Gastroesophageal sphincter (tissue), 4 donors: Measurements from ENCODE around the gene FLVCR1. TPM values are rescaled to one million over a fixed set of nuclear protein-coding genes. Genes with fewer than 3 reads are reported as not detected.

ENCODE experiments used
- ATAC-seq: fragments of 150-250 bp; one replicate; pipeline ENCODE4 v1.9.1; 2016; ENCODE audit warnings: mild to moderate bottlenecking, moderate library complexity
- H3K27ac ChIP-seq, 4 donors: fragments of 200-600 bp; sonication (generic) in 3 of 4; 1 replicate in 3 of 4; 2 replicates in 1 of 4; pipeline ENCODE4 v1.5.1; 2016 to 2019
- H3K27me3 ChIP-seq: fragments of 200-600 bp; sonication (generic); one replicate; pipeline ENCODE4 v1.5.1; 2019
- H3K36me3 ChIP-seq, 2 donors: fragments of 200-600 bp; sonication (generic); one replicate each; pipeline ENCODE4 v1.5.1; 2019; ENCODE audit warnings: control low read depth in 1 of 2
- H3K4me1 ChIP-seq, 3 donors: fragments of 200-600 bp; sonication (generic); 1 replicate in 2 of 3; 2 replicates in 1 of 3; pipeline ENCODE4 v1.5.1; 2016 to 2019; ENCODE audit warnings: control low read depth in 2 of 3
- H3K4me3 ChIP-seq, 2 donors: fragments of 200-600 bp; sonication (generic); one replicate each; pipeline ENCODE4 v1.5.1; 2019; ENCODE audit warnings: mild to moderate bottlenecking in 1 of 2, moderate library complexity in 1 of 2
- H3K9me3 ChIP-seq, 3 donors: fragments of 200-600 bp; sonication (generic); one replicate each; pipeline ENCODE4 v1.5.1; 2017 to 2019; ENCODE audit warnings: control low read depth in 2 of 3
- CTCF ChIP-seq, 4 experiments: fragments of 200-600 bp in 2 of 4; fragments of 450-650 bp in 2 of 4; sonication (generic) in 1 of 4; IDR thresholded peaks; one replicate each; pipeline ENCODE4 v1.5.1; 2017 to 2019; ENCODE audit warnings: antibody characterized with exemption in 4 of 4, mild to moderate bottlenecking in 2 of 4, moderate library complexity in 2 of 4
- EP300 ChIP-seq: sonication (generic); formaldehyde crosslinking; IDR thresholded peaks from one replicate; pipeline ENCODE4 v1.6.1; 2017; ENCODE audit warnings: antibody characterized with exemption, mild to moderate bottlenecking
- POLR2A ChIP-seq, 2 donors: fragments of 450-650 bp; IDR thresholded peaks; one replicate each; pipeline ENCODE4 v1.6.1; 2017; ENCODE audit warnings: antibody characterized with exemption in 2 of 2, mild to moderate bottlenecking in 2 of 2, moderate library complexity in 1 of 2
- POLR2AphosphoS5 ChIP-seq: sonication (generic); formaldehyde crosslinking; IDR thresholded peaks from one replicate; pipeline ENCODE4 v1.6.1; 2017; ENCODE audit warnings: antibody characterized with exemption
- WGBS, 2 donors: methylation state at CpG; one replicate each; pipeline ENCODE4 v1.1.5; 2018; ENCODE audit warnings: low coverage in 1 of 2; 5-methylcytosine and 5-hydroxymethylcytosine counted together
- total RNA-seq, 4 donors: library from RNA; depleted of rRNA; stranded (reverse); fragments of >200 nt; gene quantifications; one replicate each; pipeline ENCODE4 v1.1.0, GENCODE V29; 2016

FLVCR1 gene
- total RNA-seq, 4 donors from 2014 or later = 3.2 to 9.2 (median 4.4) TPM

GRCh38 chr1:212937034-212937433, 79.0 kb downstream of the FLVCR1 start:
- Histone ChIP-seq H3K4me1 (no peaks in the 10 kb centered on the region), H3K27ac (no peak overlapping the region), H3K9me3 (peaks cover 0 to 15% (median 0%) of the 10 kb centered on the region in 3 donors), H3K36me3 (no peaks in the 10 kb centered on the region), H3K4me3 (no peak overlapping the region), H3K27me3 (no peaks in the 10 kb centered on the region)
- TF ChIP-seq EP300 (no peak), POLR2AphosphoS5 (no peak), CTCF (IDR thresholded peaks at IDR 0.05) (no peak)
- ATAC-seq = no peak
- WGBS, 2 donors = 67 to 100% methylated on average over 1 to 2 of the region's 3 CpGs

GRCh38 chr1:212938846-212939245, 80.8 kb downstream of the FLVCR1 start:
- no peak overlapping the region for H3K4me3 ChIP-seq
- H3K27ac ChIP-seq = no peak overlapping the region
- WGBS, 2 donors = 100% methylated on average over 2 to 4 of the region's 6 CpGs
- H3K27me3 ChIP-seq = no peaks in the 10 kb centered on the region
- ATAC-seq = no peak
- TF ChIP-seq POLR2AphosphoS5 (no peak), EP300 (no peak), POLR2A (IDR thresholded peaks at IDR 0.05) (no peak), CTCF (IDR thresholded peaks at IDR 0.05) (no peak)
- no peaks in the 10 kb centered on the region for H3K36me3 ChIP-seq
- H3K9me3 ChIP-seq = peaks cover 0 to 15% (median 0%) of the 10 kb centered on the region in 3 donors
- H3K4me1 ChIP-seq = no peaks in the 10 kb centered on the region

GRCh38 chr1:212941452-212941851, 83.4 kb downstream of the FLVCR1 start:
- no peak for ATAC-seq
- no peak overlapping the region for H3K4me3 ChIP-seq
- peaks cover 0 to 11% (median 0%) of the 10 kb centered on the region in 3 donors for H3K4me1 ChIP-seq
- WGBS, 2 donors = 78 to 100% methylated on average over 1 of the region's 1 CpG
- TF ChIP-seq EP300 = no peak
- TF ChIP-seq POLR2AphosphoS5 = no peak
- no peak for TF ChIP-seq CTCF (IDR thresholded peaks at IDR 0.05)
- no peak for TF ChIP-seq POLR2A (IDR thresholded peaks at IDR 0.05)
- no peaks in the 10 kb centered on the region for H3K27me3 ChIP-seq
- peaks cover 0 to 15% (median 0%) of the 10 kb centered on the region in 3 donors for H3K9me3 ChIP-seq
- no peak overlapping the region for H3K27ac ChIP-seq
- no peaks in the 10 kb centered on the region for H3K36me3 ChIP-seq

- WGBS, 2 donors = 68 to 73% methylated on average over 6 of the region's 6 CpGs
- TF ChIP-seq EP300 = no peak
- no peak for TF ChIP-seq POLR2A (IDR thresholded peaks at IDR 0.05)
- H3K4me1 ChIP-seq = peaks cover 0 to 11% (median 0%) of the 10 kb centered on the region in 3 donors
- H3K27me3 ChIP-seq = no peaks in the 10 kb centered on the region
- no peaks in the 10 kb centered on the region for H3K36me3 ChIP-seq
- no peak overlapping the region for H3K4me3 ChIP-seq
- H3K27ac ChIP-seq = no peak overlapping the region
- H3K9me3 ChIP-seq = peaks cover 0 to 15% (median 0%) of the 10 kb centered on the region in 3 donors
- ATAC-seq = no peak
Measured at GRCh38 chr1:212942679-212943392, 84.8 kb downstream of the FLVCR1 start.

- 69% methylated on average over 4 of the region's 4 CpGs; no CpG with 5 or more reads in 1 of the 2 donors for WGBS, 2 donors
- no peaks in the 10 kb centered on the region for H3K27me3 ChIP-seq
- H3K9me3 ChIP-seq = peaks cover 0 to 15% (median 0%) of the 10 kb centered on the region in 3 donors
- peaks cover 0 to 11% (median 0%) of the 10 kb centered on the region in 3 donors for H3K4me1 ChIP-seq
- no peak overlapping the region for H3K27ac ChIP-seq
- no peak overlapping the region for H3K4me3 ChIP-seq
- no peak for TF ChIP-seq EP300
- no peak for TF ChIP-seq POLR2A (IDR thresholded peaks at IDR 0.05)
- no peak for TF ChIP-seq POLR2AphosphoS5
- no peak for TF ChIP-seq CTCF (IDR thresholded peaks at IDR 0.05)
- H3K36me3 ChIP-seq = no peaks in the 10 kb centered on the region
- ATAC-seq = no peak
Measured at GRCh38 chr1:212943393-212943710, 85.3 kb downstream of the FLVCR1 start.
